GM23338 (cell line): ENCODE measurements around the gene WNT5A. TPM values are rescaled to one million over a fixed set of nuclear protein-coding genes. Genes with fewer than 3 reads are reported as not detected.

Experiments used
- ATAC-seq: fragments of 200-7000 bp; cut with Tn5 transposase; 3 replicates; pipeline ENCODE4 v1.9.1; 2020
- DNase-seq: peaks from one replicate; pipeline ENCODE4 v3.0.0-alpha.2; 2015; ENCODE audit warnings: low spot score
- H2AFZ ChIP-seq: fragments of 200-600 bp; sonication (generic); 2 replicates; pipeline ENCODE4 v1.8.0; 2016; ENCODE audit warnings: antibody characterized with exemption, mild to moderate bottlenecking, moderate library complexity
- H3F3A ChIP-seq: fragments of 200-600 bp; sonication (generic); replicated peaks from 2 replicates; pipeline ENCODE4 v1.8.0; 2017; ENCODE audit warnings: antibody characterized with exemption, mixed run types, low read depth
- H3K27ac ChIP-seq: fragments of 200-600 bp; sonication (generic); 2 replicates; pipeline ENCODE4 v1.6.1; 2016; ENCODE audit warnings: low read depth
- H3K27me3 ChIP-seq: fragments of 200-600 bp; sonication (generic); 2 replicates; pipeline ENCODE4 v1.8.0; 2016; ENCODE audit warnings: mild to moderate bottlenecking, mixed run types, moderate library complexity; ENCODE audit not compliant: insufficient read depth
- H3K36me3 ChIP-seq: fragments of 200-600 bp; sonication (generic); 2 replicates; pipeline ENCODE4 v1.8.0; 2016; ENCODE audit warnings: mild to moderate bottlenecking; ENCODE audit not compliant: insufficient read depth
- H3K4me1 ChIP-seq: fragments of 200-600 bp; sonication (generic); 2 replicates; pipeline ENCODE4 v1.8.0; 2016; ENCODE audit warnings: mild to moderate bottlenecking, moderate library complexity; ENCODE audit not compliant: insufficient read depth
- H3K4me2 ChIP-seq: fragments of 200-600 bp; sonication (generic); 2 replicates; pipeline ENCODE4 v1.7.1; 2017; ENCODE audit warnings: mixed run types
- H3K4me3 ChIP-seq: fragments of 200-600 bp; sonication (generic); 2 replicates; pipeline ENCODE4 v1.6.1; 2016; ENCODE audit warnings: mixed run types
- H3K79me2 ChIP-seq: fragments of 200-600 bp; sonication (generic); replicated peaks from 2 replicates; pipeline ENCODE4 v1.8.0; 2017; ENCODE audit warnings: mild to moderate bottlenecking; ENCODE audit not compliant: insufficient read depth
- H3K9me2 ChIP-seq: fragments of 200-600 bp; sonication (generic); 2 replicates; pipeline ENCODE4 v1.8.0; 2017; ENCODE audit not compliant: insufficient read depth
- H4K20me1 ChIP-seq: fragments of 200-600 bp; sonication (generic); replicated peaks from 2 replicates; pipeline ENCODE4 v1.8.0; 2017; ENCODE audit warnings: mild to moderate bottlenecking; ENCODE audit not compliant: insufficient read depth
- H3K27ac Mint-ChIP-seq: 2 replicates; pipeline ENCODE4 v1.8.0; 2020; ENCODE audit warnings: inconsistent platforms, mild to moderate bottlenecking, moderate library complexity, mixed read lengths
- H3K27me3 Mint-ChIP-seq: 3 replicates; pipeline ENCODE4 v1.8.0; 2022; ENCODE audit warnings: low read depth, mild to moderate bottlenecking, moderate library complexity, mixed read lengths, inconsistent platforms; ENCODE audit not compliant: insufficient read depth, poor library complexity
- H3K36me3 Mint-ChIP-seq: 3 replicates; pipeline ENCODE4 v1.8.0; 2021; ENCODE audit warnings: low read depth, mild to moderate bottlenecking, inconsistent platforms, moderate library complexity, mixed read lengths
- H3K4me1 Mint-ChIP-seq: 3 replicates; pipeline ENCODE4 v1.8.0; 2020; ENCODE audit warnings: mild to moderate bottlenecking, inconsistent platforms, mixed read lengths
- H3K4me3 Mint-ChIP-seq: 3 replicates; pipeline ENCODE4 v1.8.0; 2021; ENCODE audit warnings: moderate library complexity, mild to moderate bottlenecking, inconsistent platforms, mixed read lengths
- H3K9me3 Mint-ChIP-seq: 3 replicates; pipeline ENCODE4 v1.8.0; 2020; ENCODE audit warnings: moderate library complexity, mild to moderate bottlenecking, inconsistent platforms, mixed read lengths
- CREB1 ChIP-seq: fragments of 250-450 bp; sonication (Bioruptor Pico); IDR thresholded peaks from 2 replicates; pipeline ENCODE4 v1.5.0; 2020; ENCODE audit warnings: low read depth, mild to moderate bottlenecking, moderate library complexity
- CTCF ChIP-seq, 2 experiments: fragments of 200-600 bp in 1 of 2; sonication (generic) in 1 of 2; conservative IDR thresholded peaks; 2 replicates each; pipeline versions ENCODE4 v1.5.1 to v1.6.1; 2016 to 2017; ENCODE audit warnings: antibody characterized with exemption in 2 of 2, low read depth in 2 of 2, mild to moderate bottlenecking in 2 of 2, moderate library complexity in 1 of 2
- EZH2phosphoT487 ChIP-seq: fragments of 200-600 bp; sonication (generic); IDR thresholded peaks from one replicate; pipeline ENCODE4 v1.8.1; 2018; ENCODE audit warnings: antibody characterized with exemption; ENCODE audit not compliant: unreplicated experiment
- NANOG ChIP-seq: IDR thresholded peaks from 2 replicates; pipeline ENCODE4 v1.6.1; 2016; ENCODE audit warnings: antibody characterized with exemption, borderline replicate concordance
- REST ChIP-seq: IDR thresholded peaks from one replicate; pipeline ENCODE4 v1.6.1; 2018; ENCODE audit warnings: antibody characterized with exemption; ENCODE audit not compliant: unreplicated experiment
- STAT1 ChIP-seq: IDR thresholded peaks from one replicate; pipeline ENCODE4 v1.6.1; 2016; ENCODE audit warnings: antibody characterized with exemption; ENCODE audit not compliant: unreplicated experiment
- ZNF114 ChIP-seq: fragments of 250-450 bp; sonication (Bioruptor Pico); IDR thresholded peaks from 2 replicates; pipeline ENCODE4 v1.5.0; 2020; ENCODE audit warnings: mild to moderate bottlenecking, moderate library complexity
- ZNF462 ChIP-seq: fragments of 250-450 bp; sonication (Bioruptor Pico); IDR thresholded peaks from 2 replicates; pipeline ENCODE4 v1.5.0; 2020; ENCODE audit warnings: mild to moderate bottlenecking, moderate library complexity
- polyA plus RNA-seq: library from polyadenylated mRNA; unstranded; fragments of >200 nt; fragmentation: Nextera tagmentation; extraction: Ambion mirVana; gene quantifications from 2 replicates; pipeline ENCODE4 v1.2.1, GENCODE V29; 2016
- total RNA-seq: library from RNA; depleted of rRNA; stranded (reverse); fragments of >200 nt; shearing (Covaris generic); gene quantifications from 2 replicates; pipeline ENCODE4 v1.2.3, GENCODE V29; 2014

The WNT5A gene
- total and polyA plus RNA-seq, 2 experiments from 2014 or later = 0.53 to 4.0 TPM

- ATAC-seq = no peak
- H3F3A ChIP-seq = no peaks in the 10 kb centered on the region
Measured at GRCh38 chr3:55507808-55508207, 20.7 kb upstream of the WNT5A start.

More at GRCh38 chr3:55507808-55508207, 20.7 kb upstream of the WNT5A start:
- H3K36me3 Mint-ChIP-seq = no peaks in the 10 kb centered on the region
- Histone ChIP-seq H3K4me1 (peaks cover 15% of the 10 kb centered on the region), H3K36me3 (no peaks in the 10 kb centered on the region), H4K20me1 (no peaks in the 10 kb centered on the region), H3K27me3 (no peaks in the 10 kb centered on the region), H2AFZ (no peak overlapping the region), H3K27ac (no peak overlapping the region), H3K9me2 (no peaks in the 10 kb centered on the region), H3K79me2 (no peaks in the 10 kb centered on the region), H3K4me2 (no peak overlapping the region), H3K4me3 (no peak overlapping the region)
- DNase-seq = no peak
- H3K9me3 Mint-ChIP-seq = no peaks in the 10 kb centered on the region; the same call in 2 of the 3 replicates
- H3K4me1 Mint-ChIP-seq = peaks cover 23% of the 10 kb centered on the region
- H3K4me3 Mint-ChIP-seq = no peak overlapping the region
- H3K27me3 Mint-ChIP-seq = peaks cover 3% of the 10 kb centered on the region
- no peak overlapping the region for H3K27ac Mint-ChIP-seq
- TF ChIP-seq ZNF114 (CRISPR knock-in tag) = no peak
- no peak for TF ChIP-seq STAT1
- TF ChIP-seq EZH2phosphoT487 = no peak
- TF ChIP-seq REST = no peak
- no peak for TF ChIP-seq CREB1
- TF ChIP-seq NANOG = no peak
- no peak for TF ChIP-seq CTCF (conservative IDR thresholded peaks at IDR 0.05; ENCODE audit: low read depth in 2 of 2)
- no peak for TF ChIP-seq ZNF462 (CRISPR knock-in tag)
